ENCODE data around the gene CEP164.
"Not testable (repeated sequence)": the region's sequence is repeated elsewhere in the genome, so short reads cannot be mapped to it uniquely, and the experiment has no call there.

The CEP164 gene

GRCh38 chr11:117387992-117388755 lies 60.5 kb downstream of the CEP164 start:
- Histone ChIP-seq H3K27me3 (ENCODE audit: low read depth, low read length) (no peaks in the 10 kb centered on the region), H3K36me3 (ENCODE audit: control insufficient read depth in 1 of 2, insufficient read depth in 2 of 2, low read length in 2 of 2) (peaks cover 48 to 76% of the 10 kb centered on the region in 2 donors), H3K27ac (ENCODE audit: low read length) (no peak overlapping the region), H3K4me3 (ENCODE audit: low read depth in 1 of 2, low read length in 2 of 2) (no peak overlapping the region), H3K4me1 (ENCODE audit: control insufficient read depth in 1 of 2, insufficient read depth in 2 of 2, low read length in 2 of 2) (no peaks in the 10 kb centered on the region), H3K9me3 (ENCODE audit: control insufficient read depth in 1 of 2, low read length in 2 of 2) (no peaks in the 10 kb centered on the region)

GRCh38 chr11:117390743-117391142 lies 63.1 kb downstream of the CEP164 start:
- Histone ChIP-seq H3K4me3 (ENCODE audit: low read depth in 1 of 2, low read length in 2 of 2) (no peak overlapping the region), H3K9me3 (ENCODE audit: control insufficient read depth in 1 of 2, low read length in 2 of 2) (no peaks in the 10 kb centered on the region), H3K4me1 (ENCODE audit: control insufficient read depth in 1 of 2, insufficient read depth in 2 of 2, low read length in 2 of 2) (no peaks in the 10 kb centered on the region), H3K36me3 (ENCODE audit: control insufficient read depth in 1 of 2, insufficient read depth in 2 of 2, low read length in 2 of 2) (peaks cover 56 to 79% of the 10 kb centered on the region in 2 donors), H3K27ac (ENCODE audit: low read length) (no peak overlapping the region), H3K27me3 (ENCODE audit: low read depth, low read length) (no peaks in the 10 kb centered on the region)

GRCh38 chr11:117391181-117391580 lies 63.5 kb downstream of the CEP164 start:
- peaks cover 55 to 77% of the 10 kb centered on the region in 2 donors for H3K36me3 ChIP-seq (ENCODE audit: control insufficient read depth in 1 of 2, insufficient read depth in 2 of 2, low read length in 2 of 2)

GRCh38 chr11:117392001-117392690 lies 64.5 kb downstream of the CEP164 start:
- H3K27me3 ChIP-seq (ENCODE audit: low read depth, low read length) = no peaks in the 10 kb centered on the region
- peaks cover 51 to 76% of the 10 kb centered on the region in 2 donors for H3K36me3 ChIP-seq (ENCODE audit: control insufficient read depth in 1 of 2, insufficient read depth in 2 of 2, low read length in 2 of 2)
- no peak overlapping the region for H3K27ac ChIP-seq (ENCODE audit: low read length)
- H3K9me3 ChIP-seq (ENCODE audit: control insufficient read depth in 1 of 2, low read length in 2 of 2) = no peaks in the 10 kb centered on the region
- H3K4me3 ChIP-seq (ENCODE audit: low read depth in 1 of 2, low read length in 2 of 2) = no peak overlapping the region
- no peaks in the 10 kb centered on the region for H3K4me1 ChIP-seq (ENCODE audit: control insufficient read depth in 1 of 2, insufficient read depth in 2 of 2, low read length in 2 of 2)

More at GRCh38 chr11:117391181-117391580, 63.5 kb downstream of the CEP164 start:
- no peaks in the 10 kb centered on the region for H3K4me1 ChIP-seq (ENCODE audit: control insufficient read depth in 1 of 2, insufficient read depth in 2 of 2, low read length in 2 of 2)
- H3K27ac ChIP-seq (ENCODE audit: low read length) = no peak overlapping the region
- no peak overlapping the region for H3K4me3 ChIP-seq (ENCODE audit: low read depth in 1 of 2, low read length in 2 of 2)
- H3K27me3 ChIP-seq (ENCODE audit: low read depth, low read length) = no peaks in the 10 kb centered on the region
- H3K9me3 ChIP-seq (ENCODE audit: control insufficient read depth in 1 of 2, low read length in 2 of 2) = no peaks in the 10 kb centered on the region

- Histone ChIP-seq H3K9me3 (ENCODE audit: control insufficient read depth in 1 of 2, low read length in 2 of 2) (no peaks in the 10 kb centered on the region), H3K27me3 (ENCODE audit: low read depth, low read length) (no peaks in the 10 kb centered on the region), H3K4me1 (ENCODE audit: control insufficient read depth in 1 of 2, insufficient read depth in 2 of 2, low read length in 2 of 2) (no peaks in the 10 kb centered on the region), H3K36me3 (ENCODE audit: control insufficient read depth in 1 of 2, insufficient read depth in 2 of 2, low read length in 2 of 2) (peaks cover 55 to 78% of the 10 kb centered on the region in 2 donors), H3K27ac (ENCODE audit: low read length) (no peak overlapping the region), H3K4me3 (ENCODE audit: low read depth in 1 of 2, low read length in 2 of 2) (no peak overlapping the region)
Measured at GRCh38 chr11:117392979-117393378, 65.3 kb downstream of the CEP164 start.

- Histone ChIP-seq H3K4me1 (ENCODE audit: control insufficient read depth in 1 of 2, insufficient read depth in 2 of 2, low read length in 2 of 2) (no peaks in the 10 kb centered on the region), H3K27ac (ENCODE audit: low read length) (no peak overlapping the region), H3K27me3 (ENCODE audit: low read depth, low read length) (no peaks in the 10 kb centered on the region), H3K4me3 (ENCODE audit: low read depth in 1 of 2, low read length in 2 of 2) (no peak overlapping the region), H3K9me3 (ENCODE audit: control insufficient read depth in 1 of 2, low read length in 2 of 2) (no peaks in the 10 kb centered on the region), H3K36me3 (ENCODE audit: control insufficient read depth in 1 of 2, insufficient read depth in 2 of 2, low read length in 2 of 2) (peaks cover 52 to 83% of the 10 kb centered on the region in 2 donors)
Measured at GRCh38 chr11:117394221-117394925, 66.7 kb downstream of the CEP164 start.

GRCh38 chr11:117395476-117395875 lies 67.8 kb downstream of the CEP164 start:
- peaks cover 48 to 79% of the 10 kb centered on the region in 2 donors for H3K36me3 ChIP-seq (ENCODE audit: control insufficient read depth in 1 of 2, insufficient read depth in 2 of 2, low read length in 2 of 2)

GRCh38 chr11:117396970-117397369 lies 69.3 kb downstream of the CEP164 start:
- H3K27ac ChIP-seq (ENCODE audit: low read length) = no peak overlapping the region
- H3K4me3 ChIP-seq (ENCODE audit: low read depth in 1 of 2, low read length in 2 of 2) = no peak overlapping the region
- H3K36me3 ChIP-seq (ENCODE audit: control insufficient read depth in 1 of 2, insufficient read depth in 2 of 2, low read length in 2 of 2) = peaks cover 35 to 64% of the 10 kb centered on the region in 2 donors
- no peaks in the 10 kb centered on the region for H3K4me1 ChIP-seq (ENCODE audit: control insufficient read depth in 1 of 2, insufficient read depth in 2 of 2, low read length in 2 of 2)
- H3K9me3 ChIP-seq (ENCODE audit: control insufficient read depth in 1 of 2, low read length in 2 of 2) = no peaks in the 10 kb centered on the region
- no peaks in the 10 kb centered on the region for H3K27me3 ChIP-seq (ENCODE audit: low read depth, low read length)

More at GRCh38 chr11:117395476-117395875, 67.8 kb downstream of the CEP164 start:
- Histone ChIP-seq H3K4me3 (ENCODE audit: low read depth in 1 of 2, low read length in 2 of 2) (no peak overlapping the region), H3K4me1 (ENCODE audit: control insufficient read depth in 1 of 2, insufficient read depth in 2 of 2, low read length in 2 of 2) (no peaks in the 10 kb centered on the region), H3K27me3 (ENCODE audit: low read depth, low read length) (no peaks in the 10 kb centered on the region), H3K9me3 (ENCODE audit: control insufficient read depth in 1 of 2, low read length in 2 of 2) (no peaks in the 10 kb centered on the region), H3K27ac (ENCODE audit: low read length) (no peak overlapping the region)

- not testable (repeated sequence) for H3K4me3 ChIP-seq (ENCODE audit: low read depth in 1 of 2, low read length in 2 of 2); H3K9me3 ChIP-seq (ENCODE audit: control insufficient read depth in 1 of 2, low read length in 2 of 2); H3K4me1 ChIP-seq (ENCODE audit: control insufficient read depth in 1 of 2, insufficient read depth in 2 of 2, low read length in 2 of 2); H3K27ac ChIP-seq (ENCODE audit: low read length); H3K27me3 ChIP-seq (ENCODE audit: low read depth, low read length)
- peaks cover 20 to 48% of the 10 kb centered on the region in 2 donors for H3K36me3 ChIP-seq (ENCODE audit: control insufficient read depth in 1 of 2, insufficient read depth in 2 of 2, low read length in 2 of 2)
Measured at GRCh38 chr11:117398618-117399017, 71.0 kb downstream of the CEP164 start.

GRCh38 chr11:117399100-117399840 lies 71.6 kb downstream of the CEP164 start:
- H3K4me3 ChIP-seq (ENCODE audit: low read depth in 1 of 2, low read length in 2 of 2); H3K27me3 ChIP-seq (ENCODE audit: low read depth, low read length); H3K9me3 ChIP-seq (ENCODE audit: control insufficient read depth in 1 of 2, low read length in 2 of 2); H3K4me1 ChIP-seq (ENCODE audit: control insufficient read depth in 1 of 2, insufficient read depth in 2 of 2, low read length in 2 of 2); H3K27ac ChIP-seq (ENCODE audit: low read length): not testable (repeated sequence)
- H3K36me3 ChIP-seq (ENCODE audit: control insufficient read depth in 1 of 2, insufficient read depth in 2 of 2, low read length in 2 of 2) = peaks cover 14 to 41% of the 10 kb centered on the region in 2 donors

- H3K27ac ChIP-seq (ENCODE audit: low read length); H3K27me3 ChIP-seq (ENCODE audit: low read depth, low read length); H3K4me3 ChIP-seq (ENCODE audit: low read depth in 1 of 2, low read length in 2 of 2); H3K9me3 ChIP-seq (ENCODE audit: control insufficient read depth in 1 of 2, low read length in 2 of 2); H3K4me1 ChIP-seq (ENCODE audit: control insufficient read depth in 1 of 2, insufficient read depth in 2 of 2, low read length in 2 of 2): not testable (repeated sequence)
- H3K36me3 ChIP-seq (ENCODE audit: control insufficient read depth in 1 of 2, insufficient read depth in 2 of 2, low read length in 2 of 2) = peaks cover 16 to 51% of the 10 kb centered on the region in 2 donors
Measured at GRCh38 chr11:117405898-117406297, 78.2 kb downstream of the CEP164 start.

All from muscle layer of duodenum (tissue), 2 donors.